NCI-H2171 treated with DMSO at 0.1 percent for 48 hours (cell line): ENCODE measurements around the gene ARHGAP28.

Experiments used
- DNase-seq: peaks from one replicate; lab custom pipeline; 2025; lab: John Stamatoyannopoulos, UW

ARHGAP28 gene

GRCh38 chr18:6960656-6961055 lies 231.1 kb downstream of the ARHGAP28 start:
- DNase-seq: no peak

- no peak for DNase-seq
Measured at GRCh38 chr18:6961331-6961730, 231.8 kb downstream of the ARHGAP28 start.

GRCh38 chr18:6962571-6963451 lies 233.3 kb downstream of the ARHGAP28 start:
- DNase-seq: no peak

- DNase-seq: no peak
Measured at GRCh38 chr18:6963452-6964097, 234.1 kb downstream of the ARHGAP28 start.
